Progenitor cell of endocrine pancreas (in vitro differentiated cells): ENCODE data around the gene DNAH7. TPM values are rescaled to one million over a fixed set of nuclear protein-coding genes. Genes with fewer than 3 reads are reported as not detected.

Experiments used
- DNase-seq: peaks from one replicate; pipeline ENCODE4 v3.0.0; 2021; ENCODE audit warnings: low spot score; ENCODE audit not compliant: unreplicated experiment
- H3K27ac Mint-ChIP-seq: 2 replicates; pipeline ENCODE4 v1.8.0; 2021; ENCODE audit warnings: mild to moderate bottlenecking, moderate library complexity, mixed read lengths
- H3K27me3 Mint-ChIP-seq: 2 replicates; pipeline ENCODE4 v1.8.0; 2021; ENCODE audit warnings: mixed read lengths
- H3K36me3 Mint-ChIP-seq: 2 replicates; pipeline ENCODE4 v1.8.0; 2022; ENCODE audit warnings: mixed read lengths; ENCODE audit not compliant: insufficient read depth
- H3K4me1 Mint-ChIP-seq: 2 replicates; pipeline ENCODE4 v1.8.0; 2021; ENCODE audit warnings: low read depth, mixed read lengths
- H3K4me3 Mint-ChIP-seq: 2 replicates; pipeline ENCODE4 v1.8.0; 2021; ENCODE audit warnings: low read depth, mild to moderate bottlenecking, moderate library complexity, mixed read lengths
- H3K9me3 Mint-ChIP-seq: 2 replicates; pipeline ENCODE4 v1.8.0; 2021; ENCODE audit warnings: low read depth, mixed read lengths
- CTCF ChIP-seq: fragments of 200-600 bp; sonication (generic); IDR thresholded peaks from one replicate; pipeline ENCODE4 v1.5.0; 2021; ENCODE audit warnings: antibody characterized with exemption, mild to moderate bottlenecking; ENCODE audit not compliant: unreplicated experiment
- total RNA-seq: library from RNA; stranded (reverse); gene quantifications from 2 replicates; pipeline ENCODE4 v1.2.1, GENCODE V29; 2021

Gene DNAH7
- total RNA-seq, 1 donor from 2014 or later = 5.9 TPM

- Mint-ChIP-seq H3K4me1 (peaks cover 8% of the 10 kb centered on the region), H3K27ac (no peak overlapping the region)
These were observed 249.4 kb downstream of the DNAH7 start for GRCh38 chr2:195819276-195819675.

GRCh38 chr2:195818526-195818925 lies 250.1 kb downstream of the DNAH7 start:
- Mint-ChIP-seq H3K36me3 (no peaks in the 10 kb centered on the region), H3K4me1 (peaks cover 8% of the 10 kb centered on the region), H3K27me3 (no peaks in the 10 kb centered on the region)

More at GRCh38 chr2:195819276-195819675, 249.4 kb downstream of the DNAH7 start:
- no peak for DNase-seq
- TF ChIP-seq CTCF = no peak
- H3K4me3 Mint-ChIP-seq = no peak overlapping the region
- H3K36me3 Mint-ChIP-seq = no peaks in the 10 kb centered on the region
- no peaks in the 10 kb centered on the region for H3K9me3 Mint-ChIP-seq
- H3K27me3 Mint-ChIP-seq = no peaks in the 10 kb centered on the region

GRCh38 chr2:195818106-195818505 lies 250.5 kb downstream of the DNAH7 start:
- H3K4me1 Mint-ChIP-seq = peaks cover 8% of the 10 kb centered on the region
- no peaks in the 10 kb centered on the region for H3K36me3 Mint-ChIP-seq
- no peak overlapping the region for H3K4me3 Mint-ChIP-seq
- no peaks in the 10 kb centered on the region for H3K9me3 Mint-ChIP-seq
- no peaks in the 10 kb centered on the region for H3K27me3 Mint-ChIP-seq
- no peak for DNase-seq
- no peak for TF ChIP-seq CTCF
- no peak overlapping the region for H3K27ac Mint-ChIP-seq

More at GRCh38 chr2:195818526-195818925, 250.1 kb downstream of the DNAH7 start:
- no peak for TF ChIP-seq CTCF
- H3K27ac Mint-ChIP-seq = no peak overlapping the region
- no peak overlapping the region for H3K4me3 Mint-ChIP-seq
- DNase-seq = no peak
- no peaks in the 10 kb centered on the region for H3K9me3 Mint-ChIP-seq

GRCh38 chr2:195815083-195815482 lies 253.6 kb downstream of the DNAH7 start:
- no peak for DNase-seq
- peaks cover 8% of the 10 kb centered on the region for H3K4me1 Mint-ChIP-seq
- H3K9me3 Mint-ChIP-seq = no peaks in the 10 kb centered on the region
- H3K36me3 Mint-ChIP-seq = no peaks in the 10 kb centered on the region
- no peak overlapping the region for H3K27ac Mint-ChIP-seq
- no peak overlapping the region for H3K4me3 Mint-ChIP-seq
- TF ChIP-seq CTCF = no peak
- no peaks in the 10 kb centered on the region for H3K27me3 Mint-ChIP-seq

GRCh38 chr2:195813421-195813820 lies 255.2 kb downstream of the DNAH7 start:
- TF ChIP-seq CTCF = no peak

More at GRCh38 chr2:195813421-195813820, 255.2 kb downstream of the DNAH7 start:
- no peak overlapping the region for H3K4me3 Mint-ChIP-seq
- no peak overlapping the region for H3K27ac Mint-ChIP-seq
- H3K4me1 Mint-ChIP-seq = peaks cover 3% of the 10 kb centered on the region
- H3K36me3 Mint-ChIP-seq = no peaks in the 10 kb centered on the region
- no peaks in the 10 kb centered on the region for H3K27me3 Mint-ChIP-seq
- H3K9me3 Mint-ChIP-seq = no peaks in the 10 kb centered on the region
- DNase-seq = no peak
